Measurements from ENCODE around the gene TIAM2.

DNA sequence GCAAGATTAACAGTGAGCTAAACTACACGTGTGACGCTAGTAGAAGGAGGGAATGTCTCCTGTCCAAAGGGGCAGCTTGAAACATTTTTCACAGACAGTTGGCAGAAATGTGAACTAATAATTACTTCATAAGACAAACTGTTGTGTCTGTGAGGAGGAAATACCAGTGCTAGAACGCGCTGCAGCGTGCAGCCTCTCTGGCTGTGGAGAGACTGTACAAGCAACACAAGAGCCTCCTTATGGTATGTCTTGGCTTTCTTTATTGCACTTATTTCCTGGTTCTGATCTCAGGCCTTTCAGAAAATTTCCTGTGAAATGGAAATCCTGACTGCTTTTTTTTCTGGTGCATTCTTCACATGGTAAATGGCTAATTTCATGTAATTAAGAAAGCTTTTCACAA, 25.3 kb upstream of the TIAM2 start:
- TF ChIP-seq EZH2 (IDR thresholded peaks at IDR 0.05): no peak
- no peak for TF ChIP-seq POLR2AphosphoS5 (IDR thresholded peaks at IDR 0.05; ENCODE audit: borderline replicate concordance, low read depth, low read length)
